Measurements from ENCODE around the gene HPS3. TPM values are rescaled to one million over a fixed set of nuclear protein-coding genes. Genes with fewer than 3 reads are reported as not detected.
"Not testable (repeated sequence)": the region's sequence is repeated elsewhere in the genome, so short reads cannot be mapped to it uniquely, and the experiment has no call there.

Gene HPS3
- polyA plus RNA-seq, 3 donors = 27.1 to 37.8 (median 34.3) TPM

GRCh38 chr3:149214702-149215101 lies 85.3 kb downstream of the HPS3 start:
- peak in 1 of 11 donors; percentile 20 for DNase-seq (ENCODE audit: extremely low read depth in 1 of 11, low read depth in 9 of 11, low spot score in 4 of 11)

DNA sequence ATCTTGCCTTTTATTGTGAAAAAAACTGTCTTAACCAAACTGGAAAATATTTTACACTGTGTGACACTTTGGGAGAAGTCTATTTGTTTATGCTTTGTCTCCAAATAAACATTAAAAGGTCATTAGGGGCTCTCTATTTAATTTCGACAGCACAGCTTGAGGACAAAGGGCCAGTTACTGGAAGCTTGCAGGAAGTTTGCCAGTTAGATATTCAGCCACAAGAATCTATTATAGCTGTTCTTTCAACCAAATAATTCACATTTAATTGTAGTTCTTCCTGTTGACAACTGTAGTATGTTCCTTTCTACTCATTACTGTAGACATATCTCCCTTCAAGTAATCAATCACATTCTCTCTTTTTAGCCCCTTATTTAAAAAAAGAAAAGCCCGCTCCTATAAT lies 86.1 kb downstream of the HPS3 start:
- peak in 4 of 11 donors; percentile 34 to 63 (median 41) for DNase-seq (ENCODE audit: extremely low read depth in 1 of 11, low read depth in 9 of 11, low spot score in 4 of 11)

GRCh38 chr3:149216193-149216869 lies 86.9 kb downstream of the HPS3 start:
- no peak for DNase-seq (ENCODE audit: extremely low read depth in 1 of 11, low read depth in 9 of 11, low spot score in 4 of 11)

GRCh38 chr3:149217347-149217746 lies 87.9 kb downstream of the HPS3 start:
- no peak for DNase-seq (ENCODE audit: extremely low read depth in 1 of 11, low read depth in 9 of 11, low spot score in 4 of 11)

DNA sequence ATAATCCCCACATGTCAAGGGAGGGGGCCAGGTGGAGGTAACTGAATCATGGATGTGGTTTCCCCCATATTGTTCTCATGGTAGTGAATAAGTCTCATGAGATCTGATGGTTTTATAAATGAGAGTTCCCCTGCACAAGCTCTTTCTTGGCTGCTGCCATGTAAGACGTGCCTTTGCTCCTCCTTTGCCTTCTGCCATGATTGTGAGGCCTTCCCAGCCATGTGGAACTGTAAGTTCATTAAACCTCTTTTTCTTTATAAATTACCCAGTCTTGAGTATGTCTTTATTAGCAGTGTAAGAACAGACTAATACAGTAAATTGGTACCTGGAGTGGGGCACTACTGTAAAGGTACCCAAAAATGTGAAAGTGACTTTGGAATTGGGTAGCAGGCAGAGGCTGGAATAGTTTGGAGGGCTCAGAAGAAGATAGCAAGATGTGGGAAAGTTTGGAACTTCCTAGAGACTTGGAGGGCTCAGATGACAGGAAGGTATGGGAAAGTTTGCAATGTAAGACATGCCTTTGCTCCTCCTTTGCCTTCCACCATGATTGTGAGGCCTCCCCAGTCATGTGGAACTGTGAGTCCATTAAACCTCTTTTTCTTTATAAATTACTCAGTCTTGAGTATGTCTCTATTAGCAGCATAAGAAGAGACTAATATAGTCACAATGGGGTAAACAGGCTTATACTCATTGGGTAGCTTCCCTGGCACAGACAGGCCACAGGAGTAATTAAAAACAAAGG lies 90.1 kb downstream of the HPS3 start:
- DNase-seq (ENCODE audit: extremely low read depth in 1 of 11, low read depth in 9 of 11, low spot score in 4 of 11) = not testable (repeated sequence)

GRCh38 chr3:149221783-149222517 lies 92.5 kb downstream of the HPS3 start, which contains the start of gene CP:
Gene CP (minus strand): TSS chr3:149221829. CDS start chr3:149221792, 37 bp downstream.
- DNase-seq (ENCODE audit: extremely low read depth in 1 of 11, low read depth in 9 of 11, low spot score in 4 of 11) = peak in 1 of 11 donors; percentile 25

Other genes starting within 250 kb of the HPS3 start
- 10 to 100 TPM; 24.2 to 30.7 (median 26.4) TPM for gene GYG1, start 138.1 kb upstream of the HPS3 start, polyA plus RNA-seq (ENCODE audit: insufficient read length in 3 of 3)
- gene HLTF, start 43.1 kb upstream of the HPS3 start, polyA plus RNA-seq (ENCODE audit: insufficient read length in 3 of 3) = 10 to 100 TPM; 38.0 to 46.1 (median 45.0) TPM
- gene CP, start 92.2 kb downstream of the HPS3 start, polyA plus RNA-seq (ENCODE audit: insufficient read length in 3 of 3) = 1 to 10 TPM in 1 of 3 donors, under 1 TPM in 2; 0.45 to 1.0 (median 0.67) TPM
- 10 to 100 TPM; 23.1 to 31.6 (median 26.6) TPM for gene TM4SF18, start 204.0 kb downstream of the HPS3 start, polyA plus RNA-seq (ENCODE audit: insufficient read length in 3 of 3)
- 10 to 100 TPM; 58.8 to 78.1 (median 59.2) TPM for gene TM4SF1, start 248.0 kb downstream of the HPS3 start, polyA plus RNA-seq (ENCODE audit: insufficient read length in 3 of 3)

All from renal cortex interstitium (tissue), 11 donors.